GM21367 (cell line): ENCODE measurements around the gene TSEN34.
"Not testable (repeated sequence)": the region's sequence is repeated elsewhere in the genome, so short reads cannot be mapped to it uniquely, and the experiment has no call there.

Source experiments
- ATAC-seq: cut with Tn5 transposase; IDR thresholded peaks from one replicate; pipeline ENCODE4 v1.9.1; 2021; ENCODE audit not compliant: unreplicated experiment

The TSEN34 gene

GRCh38 chr19:54160182-54160811 lies 30.8 kb upstream of the TSEN34 start:
- no peak for ATAC-seq

- ATAC-seq: no peak
These were observed 30.3 kb upstream of the TSEN34 start for GRCh38 chr19:54160854-54161253.

GRCh38 chr19:54162241-54162805 lies 28.8 kb upstream of the TSEN34 start:
- ATAC-seq: no peak

- no peak for ATAC-seq
These were observed 28.2 kb upstream of the TSEN34 start for GRCh38 chr19:54162884-54163283.

- ATAC-seq: no peak
These were observed 26.6 kb upstream of the TSEN34 start for GRCh38 chr19:54164369-54165068.

- ATAC-seq: no peak
These were observed 25.9 kb upstream of the TSEN34 start for GRCh38 chr19:54165222-54165621.

- no peak for ATAC-seq
These were observed 22.8 kb upstream of the TSEN34 start for GRCh38 chr19:54168174-54168917.

GRCh38 chr19:54169149-54169740 lies 21.9 kb upstream of the TSEN34 start:
- no peak for ATAC-seq

- not testable (repeated sequence) for ATAC-seq
These were observed 19.2 kb upstream of the TSEN34 start for GRCh38 chr19:54171736-54172431.

- no peak for ATAC-seq
These were observed 18.4 kb upstream of the TSEN34 start, which contains the start of gene TMC4 for GRCh38 chr19:54172471-54173358. Gene TMC4, minus strand, starts transcription at chr19:54173160. Its CDS starts 43 bp downstream, at chr19:54173117.

GRCh38 chr19:54173359-54173699 lies 17.8 kb upstream of the TSEN34 start:
- no peak for ATAC-seq

- ATAC-seq: no peak
These were observed 16.9 kb upstream of the TSEN34 start for GRCh38 chr19:54173951-54174834.

GRCh38 chr19:54178581-54179261 lies 12.4 kb upstream of the TSEN34 start:
- no peak for ATAC-seq

GRCh38 chr19:54179262-54179852 lies 11.8 kb upstream of the TSEN34 start:
- no peak for ATAC-seq

- ATAC-seq: no peak
These were observed 11.1 kb upstream of the TSEN34 start for GRCh38 chr19:54179921-54180461.

GRCh38 chr19:54180691-54181091 lies 10.4 kb upstream of the TSEN34 start:
- ATAC-seq: no peak

GRCh38 chr19:54181894-54182293 lies 9.2 kb upstream of the TSEN34 start:
- ATAC-seq: not testable (repeated sequence)
